NCI-H2227 treated with DMSO at 0.1 percent for 48 hours (cell line): Measurements from ENCODE around the gene PRSS27.

ENCODE experiments used
- DNase-seq: peaks from one replicate; lab custom pipeline; 2025; lab: John Stamatoyannopoulos, UW

The PRSS27 gene

DNA sequence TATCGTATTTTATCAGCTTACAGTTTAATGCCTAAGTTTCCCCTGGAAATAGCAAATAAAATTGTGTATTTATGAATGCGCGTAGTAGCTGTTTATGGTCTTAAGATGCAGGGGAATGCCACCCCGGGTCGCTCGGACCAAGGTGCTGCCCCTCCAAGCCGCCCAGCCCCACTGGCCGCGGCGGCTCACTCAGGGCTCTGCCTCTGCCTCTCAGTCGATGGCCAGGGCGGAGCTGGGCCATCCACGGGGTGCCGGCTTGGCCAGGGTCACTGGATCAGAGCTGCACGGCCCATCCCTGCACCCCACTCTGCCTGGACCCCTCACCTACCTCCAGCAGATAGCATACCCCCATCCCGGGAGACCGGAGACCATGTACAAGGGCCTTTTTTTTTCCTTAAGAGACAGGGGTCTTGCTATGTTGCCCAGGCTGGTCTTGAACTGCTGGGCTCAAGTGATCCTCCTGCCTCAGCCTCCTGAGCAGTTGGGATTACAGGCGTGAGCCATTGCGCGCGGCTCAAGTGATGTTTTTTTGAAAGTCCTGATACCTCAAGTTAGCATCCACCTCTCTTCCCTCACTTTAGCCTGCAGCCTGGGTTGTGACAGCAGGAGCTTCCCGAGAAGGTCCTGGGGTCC lies 11.0 kb downstream of the PRSS27 start:
- DNase-seq, result no peak

DNA sequence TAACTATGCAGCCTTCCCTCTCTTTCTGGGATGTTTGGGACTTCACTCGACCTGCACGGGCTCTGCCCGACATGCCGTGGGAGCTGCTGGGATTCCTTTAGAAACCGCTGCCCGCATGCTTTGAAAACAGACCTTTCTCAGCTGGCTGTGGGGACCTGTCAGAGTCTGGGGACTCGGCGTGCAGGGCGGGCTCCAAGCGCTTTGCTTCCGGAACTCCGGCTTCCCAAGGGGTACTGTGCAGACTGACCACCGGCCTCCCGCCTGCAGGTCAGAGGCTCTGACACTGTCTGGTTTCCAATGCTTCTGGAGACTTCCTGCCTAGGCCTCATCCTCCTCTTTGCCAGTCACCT lies 11.8 kb downstream of the PRSS27 start:
- no peak for DNase-seq

DNA sequence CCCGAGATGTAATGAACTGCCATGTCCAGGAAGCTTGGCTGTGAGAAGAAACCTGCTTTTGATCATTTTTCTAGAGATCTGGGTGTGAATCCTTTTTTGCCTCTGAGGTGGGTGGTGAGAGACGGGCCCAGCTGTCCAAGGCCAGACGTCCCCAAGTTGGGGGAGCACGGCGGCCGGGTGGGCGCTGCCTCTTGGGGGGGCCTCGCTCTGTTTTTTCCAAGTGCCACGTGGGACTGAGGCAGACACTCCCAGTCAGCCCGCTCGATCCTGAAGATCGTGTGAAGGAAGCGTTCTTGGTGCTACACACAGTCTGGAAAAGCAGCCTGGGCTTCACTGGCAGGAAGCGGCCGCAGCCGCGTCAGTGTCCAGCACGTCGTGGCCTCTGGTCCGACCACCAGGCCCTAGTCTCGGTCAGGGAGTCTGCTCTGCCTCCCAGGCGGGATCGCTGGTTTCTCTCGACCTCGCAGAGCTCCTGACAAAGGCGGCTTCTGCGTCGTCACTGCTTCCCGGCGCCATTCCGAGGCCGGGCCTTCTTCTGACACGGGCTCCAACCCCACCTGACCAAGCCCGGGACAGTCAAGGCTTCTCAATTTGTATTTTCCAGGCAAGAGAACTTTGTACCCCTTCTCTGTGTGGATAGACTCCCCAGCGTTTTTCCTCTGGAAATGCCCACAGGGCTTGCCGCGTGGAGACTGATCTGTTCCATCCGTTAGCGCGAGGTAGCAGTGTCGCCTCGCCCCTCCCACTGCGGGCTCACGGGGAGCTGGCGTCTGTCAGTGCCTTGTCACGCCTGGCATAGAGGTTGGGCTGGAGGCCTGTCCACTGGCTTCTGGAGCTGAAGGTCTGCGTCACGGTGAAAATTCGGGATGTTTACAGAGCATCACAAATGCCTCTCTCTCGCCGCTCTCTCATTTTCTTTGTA lies 12.4 kb downstream of the PRSS27 start:
- DNase-seq, result no peak

DNA sequence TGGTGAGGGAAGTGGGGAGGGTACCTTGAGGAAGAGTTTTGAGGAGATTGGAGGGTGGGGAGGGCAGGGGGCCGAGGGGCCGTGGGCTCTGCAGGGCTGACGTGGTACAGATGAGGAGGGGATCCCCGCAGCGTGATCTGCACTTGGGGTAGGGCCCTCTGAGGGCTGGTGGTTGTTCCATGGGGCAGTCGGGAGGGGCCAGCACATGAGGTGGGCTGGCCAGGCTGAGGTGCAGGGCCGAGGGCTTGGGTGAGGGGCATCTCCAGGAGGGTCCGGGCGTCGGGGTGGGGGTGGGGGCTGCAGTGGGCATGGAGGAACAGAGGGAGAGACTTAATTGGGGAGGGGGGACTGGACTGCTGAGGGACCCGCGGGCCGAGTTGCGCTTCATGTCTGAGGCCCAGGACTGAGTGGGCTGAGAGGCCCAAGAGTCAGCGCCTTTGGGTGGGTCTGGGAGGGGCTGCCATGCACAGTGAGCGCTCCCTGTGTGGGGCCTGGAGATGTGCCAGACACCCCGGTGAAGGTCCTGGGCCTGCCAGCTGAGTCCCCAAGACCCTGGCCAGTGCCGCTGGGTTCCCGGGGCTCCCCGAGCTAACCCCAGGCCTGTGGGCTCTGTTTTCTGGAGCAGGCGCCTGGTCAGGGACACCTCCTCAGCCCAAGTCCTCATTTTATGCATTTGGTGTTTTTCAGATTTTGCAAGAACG lies 13.3 kb downstream of the PRSS27 start:
- no peak for DNase-seq

DNA sequence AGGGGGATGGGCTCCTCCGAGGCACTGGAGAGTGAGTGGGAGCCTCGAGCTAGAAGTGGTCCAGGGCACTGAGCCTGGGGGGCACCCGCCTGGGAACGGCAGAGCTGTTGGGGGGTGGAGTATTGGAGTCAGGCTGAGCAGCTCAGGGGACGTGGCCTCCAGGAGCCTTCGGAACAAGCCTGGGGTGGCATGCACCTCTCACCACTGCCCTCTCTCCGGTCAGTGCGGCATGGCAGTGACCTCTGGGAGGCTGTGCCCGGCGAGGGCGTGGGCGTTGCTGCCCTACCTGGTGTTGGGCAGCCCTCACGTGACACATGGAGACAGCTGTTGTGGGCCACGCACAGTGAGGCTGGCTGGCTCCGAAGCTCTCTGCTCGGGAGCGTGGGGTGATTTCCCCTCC lies 13.9 kb downstream of the PRSS27 start:
- no peak for DNase-seq

DNA sequence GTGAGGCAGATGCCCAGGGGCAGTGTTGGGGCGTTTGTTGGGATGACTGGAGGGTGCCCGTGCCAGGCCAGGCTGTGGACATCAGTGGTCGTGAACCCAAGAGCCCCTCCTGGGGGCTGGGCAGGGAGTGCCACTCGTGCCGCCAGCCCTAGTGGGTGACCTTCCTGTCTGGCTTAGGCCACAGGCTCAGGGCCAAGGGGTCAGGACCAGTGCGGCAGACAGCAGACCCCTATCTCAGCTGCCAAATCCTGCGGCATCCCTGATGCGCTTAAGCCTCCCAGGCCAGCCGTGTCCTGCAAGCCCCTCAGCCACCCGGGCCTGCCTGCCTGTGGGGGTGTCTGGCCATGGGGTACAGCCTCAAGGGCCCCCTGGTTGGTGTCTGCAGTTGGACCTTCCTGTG lies 14.7 kb downstream of the PRSS27 start:
- no peak for DNase-seq

DNA sequence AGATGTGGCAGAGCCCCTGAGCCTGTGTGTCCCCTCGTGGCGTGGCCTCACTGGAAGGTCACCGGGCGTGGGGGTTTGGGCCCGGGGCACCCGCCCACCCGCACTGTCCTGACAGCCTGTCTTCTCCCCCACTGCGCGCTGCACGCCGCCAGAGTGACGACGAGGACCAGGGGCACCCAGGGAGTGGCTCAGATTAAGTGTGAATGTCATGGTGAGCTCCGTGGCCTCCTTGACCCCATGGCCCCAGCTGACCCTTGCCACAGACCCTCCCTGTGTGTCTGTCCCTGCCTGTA lies 15.1 kb downstream of the PRSS27 start:
- no peak for DNase-seq

DNA sequence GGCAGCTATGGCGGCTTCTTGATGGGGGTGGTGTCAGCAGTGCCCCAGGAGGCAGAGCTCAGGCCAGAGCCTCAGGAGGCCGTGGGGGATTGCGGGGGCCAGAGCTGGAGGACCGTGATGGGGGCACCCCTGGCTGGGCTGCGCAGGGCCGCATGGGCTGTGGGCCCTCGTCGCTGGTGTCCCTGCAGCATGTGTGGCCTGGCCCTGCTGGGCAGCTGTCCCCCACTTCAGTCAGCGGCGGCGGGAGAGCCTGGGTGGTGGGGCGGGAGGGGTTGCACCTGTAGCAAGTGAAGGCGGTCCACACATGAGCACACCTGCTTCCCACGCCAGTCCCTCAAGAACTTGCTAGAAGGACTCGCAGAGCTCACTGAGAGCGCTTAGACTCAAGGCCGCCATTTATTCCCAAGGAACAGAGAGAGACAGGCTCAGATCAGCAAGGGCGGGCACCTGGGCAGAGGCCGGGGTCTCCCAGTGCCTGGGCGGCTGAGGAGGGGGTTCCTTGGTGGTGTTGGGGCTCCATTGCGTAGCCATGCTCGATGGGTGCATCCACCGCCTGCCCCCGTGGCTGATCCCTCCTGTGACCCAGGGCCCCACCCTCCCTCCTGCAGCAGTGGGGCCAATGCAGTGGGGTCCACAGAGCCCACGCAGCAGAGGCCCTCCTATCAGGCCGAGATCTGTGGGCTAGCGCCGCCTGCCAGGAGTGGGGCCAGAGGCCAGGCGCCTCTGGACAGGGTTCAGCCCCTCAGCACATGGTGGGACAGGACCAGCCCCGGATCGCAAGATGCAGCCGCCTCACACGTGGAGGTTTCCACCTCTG lies 15.7 kb downstream of the PRSS27 start:
- DNase-seq, result no peak

DNA sequence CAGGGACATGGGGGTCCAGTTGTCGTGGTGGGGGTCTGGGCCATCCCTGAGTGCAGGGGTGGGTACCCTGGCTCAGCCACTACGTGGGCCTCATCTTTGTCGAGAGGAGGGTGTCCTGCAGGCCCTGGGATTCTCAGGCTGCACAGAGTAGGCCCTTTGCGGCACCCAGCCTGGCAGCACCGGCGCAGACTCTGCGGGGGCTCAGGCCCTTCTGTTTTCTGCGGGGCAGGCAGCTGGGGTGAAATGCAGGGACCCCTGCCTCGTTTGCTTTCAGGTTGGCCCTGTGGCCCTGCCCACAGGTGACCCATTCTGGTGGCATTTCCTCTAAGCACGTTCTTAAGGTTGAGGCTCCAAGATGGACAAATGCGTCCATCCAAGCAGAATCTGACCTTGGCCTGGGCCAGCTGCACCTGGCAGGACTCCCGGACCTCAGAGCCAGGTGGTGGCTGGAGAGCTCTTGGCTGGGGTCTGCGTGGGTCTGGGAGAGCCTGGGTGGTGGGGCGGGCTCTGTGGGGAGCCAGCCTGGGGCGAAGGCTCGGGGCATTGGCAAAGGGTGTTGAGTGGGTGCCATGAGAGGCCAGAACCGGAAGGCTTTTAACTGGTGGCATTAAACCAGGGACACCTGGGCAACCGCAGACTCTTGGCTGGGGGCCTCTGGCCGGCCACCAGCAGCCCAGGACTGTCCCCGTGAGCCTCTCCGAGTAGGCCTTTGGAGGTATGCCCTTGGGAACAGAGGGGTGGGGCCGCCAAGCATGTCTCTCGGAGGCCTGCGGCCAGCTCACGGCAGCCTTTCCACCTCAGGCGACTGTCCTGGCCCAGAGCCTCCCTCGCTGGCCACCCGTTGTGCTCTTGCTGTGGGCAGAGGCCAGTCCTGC lies 16.9 kb downstream of the PRSS27 start:
- no peak for DNase-seq

DNA sequence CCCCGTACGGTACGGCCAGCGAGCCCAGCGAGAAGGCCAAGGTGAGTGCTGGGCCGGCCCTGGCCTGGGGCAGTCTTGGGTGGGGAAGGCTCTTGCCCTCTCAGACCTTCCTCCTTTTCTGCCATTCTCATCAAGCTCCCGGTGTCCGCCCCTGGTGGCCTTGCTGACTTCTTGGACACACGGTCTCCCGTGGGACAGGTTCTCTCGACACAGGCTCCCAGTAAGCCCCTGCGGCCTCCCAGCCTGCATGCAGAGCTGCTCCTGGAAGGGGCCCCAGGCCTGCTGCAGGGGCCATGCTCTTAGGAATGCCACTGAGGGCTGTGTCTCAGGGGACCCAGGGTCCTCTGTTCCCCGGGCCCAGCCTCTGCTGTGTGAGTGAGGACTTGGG lies 17.6 kb downstream of the PRSS27 start:
- DNase-seq, result no peak

DNA sequence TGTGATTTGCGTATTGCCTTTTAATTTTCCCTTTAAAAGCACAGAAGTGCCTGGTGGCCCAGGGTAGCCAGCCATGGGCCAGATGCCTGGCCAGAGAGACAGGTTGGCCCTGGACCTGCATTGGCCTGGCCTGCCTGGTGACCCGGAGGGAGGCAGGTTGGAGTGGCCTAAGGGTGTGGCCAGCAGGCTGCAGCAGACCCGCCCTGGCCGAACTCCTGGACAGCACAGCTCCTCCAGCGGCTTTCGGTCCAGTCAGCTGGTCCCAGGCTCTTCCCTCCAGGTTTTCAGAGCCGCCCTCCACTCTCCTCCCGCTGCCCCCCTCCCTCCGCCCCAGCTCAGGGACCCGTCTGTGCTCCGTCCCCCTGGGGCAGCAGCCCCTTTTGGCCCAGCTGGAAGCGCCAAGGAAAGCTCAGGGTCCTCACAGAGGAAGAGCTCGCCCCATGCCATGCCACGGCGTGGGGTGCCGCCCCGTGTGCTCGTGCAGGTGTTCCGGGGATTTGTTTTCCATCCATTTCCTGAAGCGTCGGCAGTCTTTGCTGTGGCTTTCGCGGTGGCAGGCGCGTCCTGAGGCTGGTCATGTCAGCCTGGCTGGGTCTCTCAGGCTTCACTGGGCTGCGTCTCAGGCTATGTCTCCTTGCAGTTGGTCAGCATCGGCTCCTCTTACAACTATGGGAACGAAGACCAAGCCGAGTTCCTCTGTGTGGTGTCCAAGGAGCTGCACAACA lies 18.1 kb downstream of the PRSS27 start:
- no peak for DNase-seq

DNA sequence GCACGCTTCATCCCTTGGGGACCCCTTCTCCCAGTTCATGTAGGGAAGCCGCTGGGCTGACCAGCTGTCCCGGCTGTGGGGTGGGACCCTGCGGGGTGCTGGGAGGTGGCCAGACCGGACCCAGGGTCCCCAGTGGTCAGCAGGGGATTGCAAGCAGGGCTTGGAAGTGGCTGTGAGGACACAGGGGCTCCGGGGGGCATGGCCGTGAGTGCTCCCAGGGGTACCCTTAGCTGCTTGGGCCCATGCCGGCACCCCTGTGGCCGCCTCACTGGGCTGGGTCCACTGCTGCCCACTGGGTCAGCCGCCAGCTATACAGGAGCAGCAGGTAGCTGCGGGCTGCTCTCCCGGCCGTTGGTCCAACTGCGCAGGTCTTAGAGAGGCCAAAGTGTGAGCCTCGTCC lies 18.8 kb downstream of the PRSS27 start:
- no peak for DNase-seq

DNA sequence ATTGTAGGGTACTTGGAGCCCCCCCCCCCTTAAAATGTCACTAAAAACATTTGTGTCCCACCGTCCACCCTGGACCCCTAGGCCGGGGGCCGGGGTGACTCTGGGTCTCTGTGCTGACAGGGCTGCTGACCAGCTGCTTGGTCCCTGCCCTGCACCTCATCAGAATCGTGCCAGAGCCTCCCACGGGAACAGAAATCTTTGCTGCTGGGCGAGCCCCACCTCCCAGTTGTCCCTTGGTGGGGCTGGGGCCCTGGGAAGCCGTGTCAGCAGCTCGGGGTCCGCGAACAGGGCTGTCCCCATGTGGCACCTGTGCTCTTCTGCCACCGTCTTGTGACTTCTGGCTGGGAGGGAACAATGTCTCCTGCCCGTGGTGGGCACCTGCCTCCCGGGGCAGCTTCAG lies 19.2 kb downstream of the PRSS27 start:
- no peak for DNase-seq

DNA sequence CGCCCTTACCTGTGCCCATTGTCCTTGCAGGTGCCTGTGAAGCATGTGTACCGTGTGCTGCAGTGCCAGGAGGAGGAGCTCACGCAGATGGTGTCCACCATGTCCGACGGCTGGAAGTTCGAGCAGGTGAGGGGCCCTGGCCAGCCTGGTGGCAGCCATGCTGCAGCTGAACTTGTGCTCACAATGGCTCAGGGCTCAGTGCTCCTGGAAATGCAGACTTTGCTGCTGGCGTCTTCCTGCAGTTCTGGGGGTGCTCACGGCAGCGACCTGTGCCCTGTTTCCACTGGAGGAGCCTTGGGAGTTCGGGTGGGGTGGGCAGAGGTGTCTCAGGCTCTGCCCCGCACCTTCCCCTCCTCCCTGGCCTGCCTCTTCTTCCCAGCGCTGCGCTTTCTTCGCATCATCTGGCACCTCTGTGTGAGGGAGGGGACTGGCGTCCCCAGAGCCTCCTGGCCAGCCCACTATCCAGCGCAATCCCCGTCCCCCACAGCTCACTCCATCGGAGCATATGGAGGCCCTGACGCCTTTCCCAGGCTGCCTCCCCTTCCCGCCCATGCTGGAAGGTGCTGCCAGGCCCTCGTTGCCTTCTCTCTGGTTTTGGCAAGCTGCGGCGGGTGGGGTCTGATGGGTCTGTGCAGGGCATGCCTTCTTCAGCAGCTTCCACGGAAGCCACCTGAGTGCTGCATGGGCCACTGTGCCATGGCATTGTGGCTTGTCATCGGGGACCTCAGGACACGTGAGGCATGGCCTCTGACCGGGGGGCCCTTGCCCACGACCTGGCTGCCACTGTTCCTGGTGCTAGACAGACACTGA lies 20.0 kb downstream of the PRSS27 start:
- no peak for DNase-seq

DNA sequence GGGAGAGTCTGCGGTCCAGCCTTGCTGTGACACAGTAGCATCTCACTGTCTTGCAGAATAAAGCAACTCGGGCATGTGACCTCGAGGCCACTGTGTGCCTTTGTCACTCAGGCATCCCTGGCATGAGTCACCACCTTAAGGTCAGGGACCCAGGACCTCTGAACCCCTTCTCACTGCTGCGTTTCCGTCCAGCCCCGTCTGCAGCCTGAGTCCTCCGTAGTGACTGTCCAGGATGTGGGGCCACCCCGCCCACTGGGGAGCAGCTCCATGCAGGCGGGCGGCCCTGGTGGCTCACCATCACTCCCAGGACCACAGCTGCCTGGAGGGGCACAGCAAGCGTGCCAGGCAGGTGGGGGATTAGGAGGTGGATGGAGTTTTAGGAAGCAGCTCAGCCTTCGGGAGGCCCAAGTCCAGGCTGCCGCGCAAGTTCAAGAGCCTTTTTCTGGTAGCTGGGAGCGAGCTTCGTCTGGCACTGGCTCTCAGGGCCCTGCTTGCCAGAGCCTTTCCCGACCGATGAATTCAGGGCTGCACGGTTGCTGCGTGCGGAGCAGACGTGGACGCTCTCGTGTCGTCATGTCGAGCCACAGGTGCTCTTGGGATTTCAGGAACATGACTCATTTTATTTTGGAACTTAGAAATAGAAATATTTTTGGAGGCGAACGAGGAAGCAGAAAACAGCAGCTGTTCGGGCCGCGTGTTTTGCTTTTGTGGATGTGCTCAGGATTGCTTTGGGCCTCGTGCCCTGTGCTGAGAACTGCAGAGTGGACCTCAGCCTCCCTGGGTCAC lies 20.9 kb downstream of the PRSS27 start:
- no peak for DNase-seq

DNA sequence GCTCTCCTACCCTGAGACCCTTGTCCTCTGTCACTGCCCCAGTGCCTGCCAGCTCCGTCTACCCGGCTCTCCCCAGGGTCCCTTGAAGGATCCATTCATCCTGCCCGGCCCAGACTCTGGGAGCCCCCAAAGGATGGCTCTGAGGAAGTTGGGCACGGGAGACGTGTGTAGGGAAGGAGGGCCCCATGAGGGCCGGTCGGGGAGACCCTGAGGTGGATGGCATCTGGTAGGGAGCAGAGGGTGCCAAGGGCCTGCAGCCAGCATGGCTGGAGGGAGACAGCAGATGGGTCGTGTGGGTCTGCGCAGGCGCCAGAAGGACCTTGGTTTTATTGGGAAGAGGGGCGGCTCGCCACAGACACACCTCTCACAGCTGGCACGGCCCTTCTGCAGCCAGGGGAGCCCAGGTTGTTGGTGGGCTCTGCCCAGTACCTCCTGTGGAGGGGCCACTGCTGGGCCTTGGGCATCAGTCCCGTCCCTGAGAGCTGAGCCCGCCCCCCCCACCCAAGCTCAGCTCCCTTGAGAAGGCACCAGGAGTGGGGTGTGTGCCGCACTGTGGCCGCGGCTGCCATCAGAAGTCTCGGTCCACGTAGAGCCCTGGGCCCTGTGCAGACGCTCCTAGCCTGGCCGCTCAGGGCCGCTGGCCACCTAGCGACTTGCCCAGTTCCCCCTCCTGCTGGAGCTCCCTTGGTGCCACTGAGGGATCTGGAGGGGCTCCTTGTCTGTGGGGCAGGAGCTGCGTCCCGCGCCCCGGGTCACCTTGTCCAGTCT lies 21.7 kb downstream of the PRSS27 start:
- no peak for DNase-seq

DNA sequence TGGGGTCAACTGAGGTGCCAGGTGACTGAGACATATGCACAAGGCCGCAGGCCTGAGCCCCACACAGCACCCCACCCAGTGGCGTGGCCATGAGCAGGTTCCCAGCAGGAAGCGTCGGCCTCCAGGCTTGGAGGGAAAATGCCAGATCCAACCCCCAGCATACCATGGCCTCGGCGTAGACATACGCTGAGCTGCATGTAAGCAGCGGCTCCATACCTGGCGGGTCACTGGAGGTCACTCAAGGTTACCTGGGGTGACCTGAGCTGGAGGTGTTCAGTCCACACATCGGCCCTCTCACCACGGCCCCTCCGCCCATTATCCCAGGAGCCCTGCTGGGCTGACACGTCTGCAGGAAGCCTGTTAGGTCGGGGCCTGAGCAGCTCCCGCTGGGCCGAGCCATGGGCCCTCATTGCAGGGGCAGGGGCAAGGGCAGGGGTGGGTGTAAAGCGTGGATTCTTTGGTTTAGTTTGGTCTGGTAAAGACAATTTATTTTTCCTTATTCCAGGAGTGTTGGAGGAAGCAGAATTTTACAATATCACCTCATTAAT lies 22.5 kb downstream of the PRSS27 start:
- no peak for DNase-seq
